CD4-positive, alpha-beta memory T cell (primary cell): ENCODE results near the gene PARP12. TPM values are rescaled to one million over a fixed set of nuclear protein-coding genes. Genes with fewer than 3 reads are reported as not detected.

Experiments used
- CTCF ChIA-PET: fragments of 350-600 bp; sonication (Branson Sonifier 250); formaldehyde crosslinking; loops from one replicate; lab custom pipeline; 2021; ENCODE audit warnings: inconsistent platforms; ENCODE audit not compliant: partially characterized antibody; lab: Charles Lee
- POLR2A ChIA-PET: fragments of 350-600 bp; sonication (Branson Sonifier 250); formaldehyde crosslinking; loops from one replicate; lab custom pipeline; 2021; ENCODE audit not compliant: partially characterized antibody; lab: Charles Lee
- DNase-seq, 5 donors: peaks; one replicate each; pipeline versions ENCODE4 v3.0.0 to v3.0.0-alpha.2; 2020 to 2022; ENCODE audit warnings: mixed read lengths in 1 of 5
- H3K27ac ChIP-seq: one replicate; pipeline ENCODE4 v1.7.0; 2013; ENCODE audit warnings: low read depth, low read length
- H3K27me3 ChIP-seq: 2 replicates; pipeline ENCODE4 v1.7.0; 2013; ENCODE audit warnings: mild to moderate bottlenecking, low read length, moderate library complexity; ENCODE audit not compliant: insufficient read depth
- H3K36me3 ChIP-seq: 2 replicates; pipeline ENCODE4 v1.7.0; 2013; ENCODE audit warnings: mild to moderate bottlenecking, low read length, moderate library complexity; ENCODE audit not compliant: insufficient read depth
- H3K4me1 ChIP-seq: 2 replicates; pipeline ENCODE4 v1.7.0; 2013; ENCODE audit warnings: mild to moderate bottlenecking, low read length, moderate library complexity; ENCODE audit not compliant: insufficient read depth
- H3K4me3 ChIP-seq, 2 donors: one replicate each; pipeline ENCODE4 v1.7.0; 2013; ENCODE audit warnings: low read length in 2 of 2, mild to moderate bottlenecking in 1 of 2
- H3K9me3 ChIP-seq, 2 donors: one replicate each; pipeline ENCODE4 v1.7.0; 2013; ENCODE audit warnings: low read length in 2 of 2, control low read depth in 1 of 2; ENCODE audit not compliant: control insufficient read depth in 1 of 2
- H3K27ac Mint-ChIP-seq, 7 donors: one replicate each; pipeline ENCODE4 v1.8.0; 2020 to 2021; ENCODE audit warnings: mixed read lengths in 7 of 7, mild to moderate bottlenecking in 6 of 7, inconsistent platforms in 3 of 7, moderate library complexity in 3 of 7
- H3K27me3 Mint-ChIP-seq, 2 donors: one replicate each; pipeline ENCODE4 v1.8.0; 2020 to 2021; ENCODE audit warnings: mixed read lengths in 2 of 2
- H3K36me3 Mint-ChIP-seq, 2 donors: one replicate each; pipeline ENCODE4 v1.8.0; 2020 to 2021; ENCODE audit warnings: mixed read lengths in 2 of 2, inconsistent platforms in 1 of 2, mild to moderate bottlenecking in 1 of 2
- H3K4me1 Mint-ChIP-seq, 4 donors: one replicate each; pipeline ENCODE4 v1.8.0; 2020 to 2021; ENCODE audit warnings: mixed read lengths in 4 of 4, mild to moderate bottlenecking in 1 of 4
- H3K4me3 Mint-ChIP-seq, 8 donors: one replicate each; pipeline ENCODE4 v1.8.0; 2020 to 2021; ENCODE audit warnings: mixed read lengths in 8 of 8, mild to moderate bottlenecking in 7 of 8, moderate library complexity in 6 of 8, inconsistent platforms in 3 of 8
- H3K9me3 Mint-ChIP-seq, 8 donors: one replicate each; pipeline ENCODE4 v1.8.0; 2020 to 2021; ENCODE audit warnings: mixed read lengths in 8 of 8, mild to moderate bottlenecking in 5 of 8, inconsistent platforms in 3 of 8, moderate library complexity in 1 of 8
- intact Hi-C: fragments of 100-400 bp; cut with micrococcal nuclease; formaldehyde crosslinking; loops from one replicate; pipeline ENCODE4 v1.15.1; 2023
- polyA plus RNA-seq, 2 donors: library from polyadenylated mRNA; unstranded; fragments of 300-500 nt; fragmentation: Illumina TruSeq; gene quantifications; one replicate each; pipeline ENCODE4 v1.2.3, GENCODE V29; 2021
- total RNA-seq, 2 experiments: library from RNA; stranded (reverse); gene quantifications; one replicate each; pipeline ENCODE4 v1.2.3, GENCODE V29; 2021

Gene PARP12
- total and polyA plus RNA-seq, 4 experiments from 2014 or later: 27.0 to 96.6 (median 66.5) TPM

DNA sequence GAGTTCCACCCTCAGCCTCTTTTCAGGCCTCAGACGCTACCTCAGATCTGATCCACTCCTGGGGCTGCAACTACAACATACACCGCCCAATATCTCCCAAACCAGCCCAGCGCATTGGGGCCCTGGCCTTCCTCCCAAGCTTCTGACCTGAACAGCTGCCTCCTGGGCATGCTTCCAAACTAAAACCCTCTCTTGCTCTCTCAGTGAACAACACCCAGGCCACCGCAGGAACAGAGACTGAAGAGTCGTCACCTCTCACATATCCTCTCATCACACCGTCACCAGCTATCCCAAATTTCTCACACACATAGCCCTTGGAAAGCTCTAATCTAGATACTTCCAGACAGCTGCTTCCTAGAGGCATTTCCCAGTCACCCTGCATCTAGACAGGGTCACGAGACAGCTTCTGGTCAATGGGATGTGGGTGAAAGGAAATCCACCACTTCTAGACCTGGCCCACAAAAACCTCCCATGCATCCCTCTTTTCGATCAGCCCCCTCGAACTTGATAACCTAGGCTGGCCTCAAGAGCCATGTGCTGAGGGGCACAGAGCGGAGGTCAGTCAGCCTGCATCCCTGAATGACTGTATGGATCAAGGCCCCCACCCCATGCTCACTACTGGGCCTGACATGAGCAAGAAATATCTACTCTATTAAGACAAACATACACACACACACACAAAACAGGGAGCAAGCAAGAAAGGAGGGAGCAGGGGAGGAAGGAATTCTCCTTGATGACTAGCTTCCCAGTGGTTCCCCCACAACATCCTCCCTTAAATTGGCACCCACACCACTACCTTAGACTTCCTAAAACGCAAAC lies 1.8 kb downstream of the PARP12 start:
- POLR2A ChIA-PET: interaction anchor here (0.8 kb wide), 1 partner anchor 22 kb away, joined by 3 read pairs; no protein-coding TSS in a partner anchor
- intact Hi-C loops: loop anchor here (5.0 kb wide), 1 partner anchor 416 kb away; the partner anchor contains the start of gene MKRN1
- H3K9me3 ChIP-seq: no peaks in the 10 kb centered on the region
- CTCF ChIA-PET: no interaction called here
- H3K36me3 ChIP-seq: peaks cover 11% of the 10 kb centered on the region
- H3K27me3 Mint-ChIP-seq: no peaks in the 10 kb centered on the region
- peaks cover 13 to 24% of the 10 kb centered on the region in 2 donors for H3K36me3 Mint-ChIP-seq
- no peaks in the 10 kb centered on the region for H3K27me3 ChIP-seq
- peak overlapping the region; percentile 86 to 99 (median 91) for H3K27ac Mint-ChIP-seq
- H3K4me3 ChIP-seq: peak overlapping the region in 1 of 2 donors; percentile 89
- H3K27ac ChIP-seq: peak overlapping the region; percentile 84
- H3K9me3 Mint-ChIP-seq: peaks cover 0 to 5% (median 5%) of the 10 kb centered on the region in 8 donors
- peaks cover 50% of the 10 kb centered on the region for H3K4me1 ChIP-seq
- H3K4me3 Mint-ChIP-seq: peak overlapping the region; percentile 92 to 96 (median 95)
- DNase-seq: no peak
- H3K4me1 Mint-ChIP-seq: peaks cover 32 to 73% (median 54%) of the 10 kb centered on the region in 4 donors

DNA sequence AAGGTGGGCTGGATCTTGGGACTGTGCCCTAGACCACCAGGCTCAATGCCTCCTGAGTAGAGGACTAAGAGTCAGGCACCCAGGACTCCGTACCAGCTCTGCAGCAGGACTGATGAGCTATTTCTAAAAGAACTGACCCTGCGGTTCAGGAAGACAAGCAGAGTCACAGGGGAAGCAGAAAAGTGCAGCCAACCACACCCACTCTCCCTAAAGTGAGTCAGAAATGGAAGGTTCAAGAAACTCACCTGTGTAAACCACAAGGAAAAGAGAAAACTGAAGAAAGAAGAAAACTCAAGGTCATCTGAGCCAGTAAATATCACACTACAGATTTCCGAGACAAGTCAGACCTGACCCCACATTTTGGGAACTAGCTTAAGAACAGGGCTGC lies 2.5 kb downstream of the PARP12 start:
- intact Hi-C loops: loop anchor here (5.0 kb wide), 1 partner anchor 417 kb away; the partner anchor contains the start of gene MKRN1
- no peak overlapping the region for H3K27ac ChIP-seq
- Mint-ChIP-seq H3K9me3 (no peaks in the 10 kb centered on the region), H3K36me3 (peaks cover 14 to 24% of the 10 kb centered on the region in 2 donors), H3K27me3 (no peaks in the 10 kb centered on the region), H3K4me3 (peak overlapping the region; percentile 92 to 96 (median 95)), H3K4me1 (peaks cover 35 to 81% (median 59%) of the 10 kb centered on the region in 4 donors), H3K27ac (peak overlapping the region; percentile 77 to 99 (median 90))
- CTCF ChIA-PET: interaction anchor here (0.9 kb wide), 1 partner anchor 12 kb away, joined by 3 read pairs; no protein-coding TSS in a partner anchor
- H3K27me3 ChIP-seq: no peaks in the 10 kb centered on the region
- POLR2A ChIA-PET: interaction anchor here (0.8 kb wide), 1 partner anchor 23 kb away, joined by 3 read pairs; no protein-coding TSS in a partner anchor
- no peak for DNase-seq
- peaks cover 17% of the 10 kb centered on the region for H3K36me3 ChIP-seq
- H3K9me3 ChIP-seq: no peaks in the 10 kb centered on the region
- peaks cover 55% of the 10 kb centered on the region for H3K4me1 ChIP-seq
- H3K4me3 ChIP-seq: no peak overlapping the region

DNA sequence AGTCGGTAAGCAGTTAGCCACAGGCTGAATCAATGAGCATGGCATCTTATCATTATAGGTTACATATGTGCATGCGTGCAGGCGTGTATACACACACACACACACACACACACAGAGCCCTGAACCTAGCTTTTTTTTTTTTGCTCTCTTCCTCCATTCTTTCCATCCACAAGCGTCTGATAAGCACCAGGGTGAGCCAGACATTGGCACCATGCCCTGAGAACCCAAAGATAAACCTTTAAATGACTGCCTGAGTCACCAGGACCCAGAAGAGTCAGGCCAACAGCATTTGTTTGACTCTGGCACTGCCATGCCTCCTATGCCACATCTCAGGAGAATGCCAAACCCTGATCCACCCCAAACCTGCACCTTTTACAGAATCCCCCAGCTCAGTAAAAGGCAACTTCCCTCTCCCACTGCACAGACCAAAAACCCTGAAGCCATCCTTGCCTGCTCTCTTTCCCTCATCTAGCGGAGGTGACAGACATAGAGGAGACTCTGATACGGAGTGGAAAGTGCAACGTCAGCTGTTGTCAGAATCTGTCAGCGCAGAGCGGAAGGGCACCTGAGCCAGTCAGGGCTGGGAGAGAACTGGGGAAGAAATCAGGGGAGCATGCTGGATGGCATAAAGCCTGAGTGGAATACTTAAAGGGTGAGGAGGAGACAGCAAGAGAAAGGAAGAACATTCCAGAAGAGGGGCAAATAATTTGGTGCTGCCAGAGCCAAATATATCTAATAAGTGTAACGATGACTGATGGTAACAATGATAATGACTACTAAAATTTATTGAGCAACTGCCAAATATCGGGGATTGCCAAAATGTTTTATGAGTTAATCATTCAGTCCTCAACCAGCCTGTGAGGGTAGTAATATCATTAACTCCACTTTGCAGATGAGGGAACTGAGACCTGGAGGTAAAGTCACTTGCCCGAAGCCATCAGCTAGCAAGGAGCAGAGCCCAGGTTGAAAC lies 3.2 kb downstream of the PARP12 start:
- Mint-ChIP-seq H3K4me3 (peak overlapping the region; percentile 92 to 96 (median 95)), H3K36me3 (peaks cover 14 to 29% of the 10 kb centered on the region in 2 donors)
- intact Hi-C loops: loop anchor here (5.0 kb wide), 1 partner anchor 418 kb away; the partner anchor contains the start of gene MKRN1

DNA sequence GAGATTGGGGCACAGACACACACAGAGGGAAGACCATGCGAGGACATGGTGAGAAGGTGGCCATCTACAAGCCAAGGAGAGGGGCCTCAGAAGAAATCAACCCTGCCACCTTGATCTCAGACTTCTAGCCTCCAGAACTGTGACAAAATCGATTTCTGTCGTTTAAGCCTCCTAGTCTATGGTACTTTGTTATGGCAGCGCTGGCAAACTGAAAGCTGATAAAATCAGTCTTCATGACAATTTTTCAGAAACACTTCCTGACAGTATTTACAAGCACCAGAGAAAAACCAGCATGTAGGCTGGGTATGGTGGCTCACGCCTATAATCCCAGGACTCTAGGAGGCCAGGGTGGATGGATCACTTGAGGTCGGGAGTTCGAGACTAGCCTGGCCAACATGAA lies 4.2 kb downstream of the PARP12 start:
- Histone ChIP-seq H3K4me3 (no peak overlapping the region), H3K9me3 (no peaks in the 10 kb centered on the region), H3K4me1 (peaks cover 65% of the 10 kb centered on the region), H3K36me3 (peaks cover 22% of the 10 kb centered on the region), H3K27me3 (no peaks in the 10 kb centered on the region), H3K27ac (no peak overlapping the region)
- Mint-ChIP-seq H3K27me3 (no peaks in the 10 kb centered on the region), H3K27ac (peak overlapping the region; percentile 65 to 91 (median 84)), H3K9me3 (no peaks in the 10 kb centered on the region), H3K4me1 (peaks cover 49 to 93% (median 73%) of the 10 kb centered on the region in 4 donors), H3K4me3 (peak overlapping the region; percentile 45 to 96 (median 64)), H3K36me3 (peaks cover 19 to 39% of the 10 kb centered on the region in 2 donors)
- intact Hi-C loops: no loop called here
- DNase-seq: no peak
- CTCF ChIA-PET: no interaction called here
- POLR2A ChIA-PET: interaction anchor here (0.9 kb wide), 1 partner anchor 963 kb away, joined by 3 read pairs; no protein-coding TSS in a partner anchor

More for the DNA sequence above, 3.2 kb downstream of the PARP12 start:
- Histone ChIP-seq H3K4me1 (peaks cover 62% of the 10 kb centered on the region), H3K4me3 (peak overlapping the region in 1 of 2 donors; percentile 8), H3K36me3 (peaks cover 21% of the 10 kb centered on the region), H3K27me3 (no peaks in the 10 kb centered on the region), H3K27ac (no peak overlapping the region), H3K9me3 (no peaks in the 10 kb centered on the region)
- Mint-ChIP-seq H3K9me3 (no peaks in the 10 kb centered on the region), H3K4me1 (peaks cover 39 to 87% (median 65%) of the 10 kb centered on the region in 4 donors), H3K27me3 (no peaks in the 10 kb centered on the region), H3K27ac (peak overlapping the region; percentile 77 to 99 (median 91))
- peak in 3 of 5 donors; percentile 25 to 78 (median 31) for DNase-seq
- ChIA-PET CTCF (interaction anchor here (0.9 kb wide), 1 partner anchor 11 kb away, joined by 3 read pairs; no protein-coding TSS in a partner anchor), POLR2A (interaction anchor here (0.9 kb wide), 1 partner anchor 964 kb away, joined by 3 read pairs; no protein-coding TSS in a partner anchor)

DNA sequence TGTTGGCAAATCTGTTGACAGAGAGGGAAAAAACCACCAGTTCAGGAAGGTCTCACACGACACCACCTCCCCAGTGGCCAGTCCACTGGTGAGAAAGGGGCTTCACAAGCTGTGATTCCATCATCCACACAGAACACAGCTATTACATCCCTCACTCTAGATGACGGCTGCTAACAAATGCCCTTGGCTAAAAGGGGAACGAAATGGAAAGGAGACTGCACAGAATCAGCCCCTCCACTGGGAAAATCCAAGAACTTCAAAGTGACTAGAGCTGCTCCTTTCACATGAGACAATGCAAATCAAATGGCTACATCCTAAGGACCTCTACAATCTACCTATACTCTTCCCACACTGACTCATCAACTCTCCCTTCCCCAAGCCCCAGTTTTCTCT lies 5.6 kb downstream of the PARP12 start:
- POLR2A ChIA-PET: interaction anchor here (0.9 to 1.3 kb wide), 2 partner anchors 118 to 120 kb away, joined by 3 to 4 read pairs; partner anchors contain the start of gene KDM7A
- no peak overlapping the region for H3K4me3 Mint-ChIP-seq
- H3K9me3 ChIP-seq: no peaks in the 10 kb centered on the region
- peaks cover 22% of the 10 kb centered on the region for H3K36me3 ChIP-seq
- H3K27ac Mint-ChIP-seq: peak overlapping the region in 5 of 7 donors; percentile 3 to 79 (median 38)
- no peaks in the 10 kb centered on the region for H3K9me3 Mint-ChIP-seq
- CTCF ChIA-PET: interaction anchor here (0.9 kb wide), 1 partner anchor 456 kb away, joined by 3 read pairs; no protein-coding TSS in a partner anchor
- no peak overlapping the region for H3K4me3 ChIP-seq
- peaks cover 61% of the 10 kb centered on the region for H3K4me1 ChIP-seq
- peaks cover 29 to 50% of the 10 kb centered on the region in 2 donors for H3K36me3 Mint-ChIP-seq
- H3K27ac ChIP-seq: no peak overlapping the region
- no peaks in the 10 kb centered on the region for H3K27me3 Mint-ChIP-seq
- no peaks in the 10 kb centered on the region for H3K27me3 ChIP-seq
- H3K4me1 Mint-ChIP-seq: peaks cover 54 to 92% (median 74%) of the 10 kb centered on the region in 4 donors
- no peak for DNase-seq
- intact Hi-C loops: no loop called here

DNA sequence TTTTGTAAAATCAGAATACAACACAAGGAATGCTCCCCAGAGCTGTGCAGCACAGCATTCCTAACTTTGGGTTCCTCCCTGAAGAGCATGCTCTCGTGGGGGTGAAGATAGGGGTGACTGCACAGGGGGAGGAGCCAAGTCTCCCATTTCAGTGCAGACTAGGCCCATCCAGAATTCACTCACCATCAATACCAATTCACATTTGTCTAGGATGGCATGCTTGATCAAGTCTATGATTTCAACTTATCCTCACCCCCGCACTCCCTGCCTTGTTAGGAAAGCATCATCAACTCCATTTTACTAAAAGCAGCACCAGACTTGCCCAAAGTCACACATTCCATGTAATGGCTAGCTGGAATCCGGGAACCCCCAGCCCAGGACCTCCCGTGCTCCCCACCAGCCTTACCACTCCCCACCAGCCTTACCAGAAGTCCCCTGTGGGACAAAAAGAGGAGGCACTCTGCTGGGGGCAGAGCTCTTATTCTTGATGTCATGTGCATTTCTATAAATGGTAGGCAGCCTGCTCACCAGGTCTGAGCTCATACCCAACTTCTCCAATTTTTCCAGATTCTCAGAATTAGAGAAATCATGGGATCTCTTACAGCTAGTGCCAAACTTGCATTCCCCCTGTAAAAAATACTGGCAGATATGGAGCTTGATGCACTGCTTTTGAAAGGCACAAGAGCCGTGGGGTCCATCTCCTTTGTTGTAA lies 6.2 kb downstream of the PARP12 start:
- Histone ChIP-seq H3K9me3 (no peaks in the 10 kb centered on the region), H3K4me1 (peaks cover 57% of the 10 kb centered on the region), H3K36me3 (peaks cover 22% of the 10 kb centered on the region), H3K27ac (no peak overlapping the region), H3K4me3 (no peak overlapping the region), H3K27me3 (no peaks in the 10 kb centered on the region)
- ChIA-PET CTCF (interaction anchor here (0.9 kb wide), 1 partner anchor 455 kb away, joined by 3 read pairs; no protein-coding TSS in a partner anchor), POLR2A (interaction anchor here (1.3 kb wide), 1 partner anchor 120 kb away, joined by 4 read pairs; the partner anchor contains the start of gene KDM7A)
- Mint-ChIP-seq H3K9me3 (no peaks in the 10 kb centered on the region), H3K4me3 (peak overlapping the region in 1 of 8 donors; percentile 4), H3K27ac (peak overlapping the region in 6 of 7 donors; percentile 9 to 79 (median 52)), H3K4me1 (peaks cover 53 to 89% (median 72%) of the 10 kb centered on the region in 4 donors), H3K27me3 (no peaks in the 10 kb centered on the region), H3K36me3 (peaks cover 32 to 52% of the 10 kb centered on the region in 2 donors)
- intact Hi-C loops: no loop called here
- no peak for DNase-seq
